ENCODE data around the gene EPPIN. TPM values are rescaled to one million over a fixed set of nuclear protein-coding genes. Genes with fewer than 3 reads are reported as not detected.

The EPPIN gene
- polyA plus RNA-seq, 3 donors: 0.16 to 0.39 (median 0.20) TPM

- DNase-seq (ENCODE audit: extremely low read depth in 1 of 11, low read depth in 9 of 11, low spot score in 4 of 11): no peak
Measured at GRCh38 chr20:45496166-45496565, 51.0 kb downstream of the EPPIN start.

- no peak for DNase-seq (ENCODE audit: extremely low read depth in 1 of 11, low read depth in 9 of 11, low spot score in 4 of 11)
Measured at GRCh38 chr20:45495501-45495941, 51.7 kb downstream of the EPPIN start.

Other genes with a start within 250 kb of the EPPIN start
- gene RBPJL, start 240.6 kb downstream of the EPPIN start, polyA plus RNA-seq (ENCODE audit: insufficient read length in 3 of 3): under 1 TPM in 1 of 3 donors, not detected in 2; 0.20 TPM
- gene MATN4, start 239.1 kb downstream of the EPPIN start, polyA plus RNA-seq (ENCODE audit: insufficient read length in 3 of 3): under 1 TPM; 0.17 to 0.55 (median 0.41) TPM
- 100 to 1,000 TPM; 130 to 177 (median 159) TPM for gene SDC4, start 199.0 kb downstream of the EPPIN start, polyA plus RNA-seq (ENCODE audit: insufficient read length in 3 of 3)
- 10 to 100 TPM; 32.5 to 34.1 (median 33.7) TPM for gene SYS1, start 184.2 kb downstream of the EPPIN start, polyA plus RNA-seq (ENCODE audit: insufficient read length in 3 of 3)
- 1 to 10 TPM; 1.0 to 1.6 (median 1.2) TPM for gene TP53TG5, start 169.1 kb downstream of the EPPIN start, polyA plus RNA-seq (ENCODE audit: insufficient read length in 3 of 3)
- 10 to 100 TPM; 22.2 to 24.7 (median 24.3) TPM for gene DBNDD2, start 139.1 kb downstream of the EPPIN start, polyA plus RNA-seq (ENCODE audit: insufficient read length in 3 of 3)
- gene PIGT, start 131.3 kb downstream of the EPPIN start, polyA plus RNA-seq (ENCODE audit: insufficient read length in 3 of 3): 10 to 100 TPM; 74.4 to 98.7 (median 91.9) TPM
- 100 to 1,000 TPM; 123 to 249 (median 182) TPM for gene WFDC2, start 77.6 kb downstream of the EPPIN start, polyA plus RNA-seq (ENCODE audit: insufficient read length in 3 of 3)
- gene SPINT3, start 31.8 kb downstream of the EPPIN start, polyA plus RNA-seq (ENCODE audit: insufficient read length in 3 of 3): not detected
- under 1 TPM in 1 of 3 donors, not detected in 2; 0.30 TPM for gene WFDC6, start 7.9 kb downstream of the EPPIN start, polyA plus RNA-seq (ENCODE audit: insufficient read length in 3 of 3)
- gene WFDC8, start 31.9 kb upstream of the EPPIN start, polyA plus RNA-seq (ENCODE audit: insufficient read length in 3 of 3): under 1 TPM in 1 of 3 donors, not detected in 2; 0.36 TPM
- gene WFDC10A, start 82.3 kb upstream of the EPPIN start, polyA plus RNA-seq (ENCODE audit: insufficient read length in 3 of 3): not detected
- gene WFDC9, start 83.9 kb upstream of the EPPIN start, polyA plus RNA-seq (ENCODE audit: insufficient read length in 3 of 3): not detected
- not detected for gene WFDC11, start 122.8 kb upstream of the EPPIN start, polyA plus RNA-seq (ENCODE audit: insufficient read length in 3 of 3)
- under 1 TPM in 1 of 3 donors, not detected in 2; 0.07 TPM for gene WFDC13, start 154.6 kb upstream of the EPPIN start, polyA plus RNA-seq (ENCODE audit: insufficient read length in 3 of 3)
- not detected for gene WFDC10B, start 157.6 kb upstream of the EPPIN start, polyA plus RNA-seq (ENCODE audit: insufficient read length in 3 of 3)
- gene SPINT4, start 174.9 kb upstream of the EPPIN start, polyA plus RNA-seq (ENCODE audit: insufficient read length in 3 of 3): not detected
- gene WFDC3, start 244.5 kb upstream of the EPPIN start, polyA plus RNA-seq (ENCODE audit: insufficient read length in 3 of 3): 1 to 10 TPM in 2 of 3 donors, under 1 TPM in 1; 0.44 to 2.2 (median 1.3) TPM
- gene DNTTIP1, start 244.6 kb upstream of the EPPIN start, polyA plus RNA-seq (ENCODE audit: insufficient read length in 3 of 3): 10 to 100 TPM; 34.5 to 40.9 (median 35.8) TPM

Data from renal cortex interstitium (tissue), 11 donors.